ENCODE data around the gene SH3BP4.

The SH3BP4 gene

DNA sequence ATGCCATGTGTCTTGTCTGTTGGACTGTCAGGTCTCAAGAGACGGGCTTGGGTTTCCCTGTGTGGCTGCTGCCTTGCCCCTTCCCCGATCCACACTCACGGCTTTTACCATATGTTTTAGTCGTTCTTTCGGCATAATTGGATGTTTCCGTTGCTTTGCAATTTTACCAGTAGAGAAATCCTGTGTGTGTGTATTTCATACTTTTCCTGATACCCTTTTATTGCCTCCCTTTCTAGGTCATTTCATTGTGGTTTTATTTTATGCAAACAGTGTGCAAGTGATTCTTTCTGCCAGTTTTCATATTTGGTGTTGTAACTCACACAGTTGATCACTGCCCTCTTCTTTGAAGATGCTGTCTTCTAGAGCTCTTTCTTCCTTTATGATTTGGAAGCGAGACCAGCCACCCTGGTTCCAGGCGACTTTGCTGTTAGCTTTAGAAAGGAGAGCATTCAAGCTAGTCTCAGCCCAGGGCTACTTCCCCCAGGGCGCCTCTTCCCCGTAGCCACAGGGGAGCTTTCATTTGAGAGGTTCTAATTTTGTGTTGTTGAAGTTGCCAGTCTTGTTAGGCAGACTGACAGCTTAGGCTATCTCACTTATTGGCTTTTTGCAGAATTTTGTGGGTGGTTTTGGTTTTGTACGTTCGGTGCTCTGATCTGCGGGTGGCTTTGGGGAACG lies 17.0 kb downstream of the SH3BP4 start:
- no peak for DNase-seq

DNA sequence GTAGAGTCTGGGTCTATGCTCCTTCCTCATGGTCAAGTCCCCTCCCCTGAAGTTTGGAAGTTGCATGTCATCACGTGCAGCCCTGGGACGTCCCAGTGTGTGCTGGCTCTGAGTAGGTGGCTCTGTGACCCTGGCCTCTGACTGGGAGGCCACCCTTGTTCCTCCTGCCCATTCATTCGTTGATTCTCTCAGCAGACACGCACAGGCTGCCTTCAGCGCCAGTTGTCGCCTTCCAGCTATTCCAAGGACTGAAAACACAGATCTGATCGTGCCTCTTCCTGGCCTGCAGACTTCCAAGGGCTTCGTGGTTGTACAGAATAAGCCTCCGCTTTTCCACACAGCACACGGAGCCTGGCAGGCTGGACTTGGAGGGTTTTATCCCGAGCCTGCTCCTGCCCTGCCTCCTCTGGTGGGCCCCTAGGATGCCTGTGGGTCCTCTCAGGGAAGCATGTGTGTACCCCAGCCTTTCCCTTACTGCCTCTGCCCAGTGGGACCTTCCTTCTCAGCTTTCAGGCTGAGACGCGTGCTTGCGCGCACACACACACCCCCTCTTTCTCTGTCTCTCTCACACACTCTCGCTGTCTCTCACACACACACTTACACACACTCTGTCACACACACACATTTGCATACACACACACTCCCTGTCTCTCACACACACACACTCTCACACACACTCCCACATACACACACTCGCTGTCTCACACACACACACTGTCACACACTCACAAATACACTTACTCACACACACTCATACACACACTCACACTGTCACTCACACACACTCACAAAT lies 17.7 kb downstream of the SH3BP4 start:
- no peak for DNase-seq

- no peak for DNase-seq
These were observed 18.3 kb downstream of the SH3BP4 start for GRCh38 chr2:234970099-234970440.

- no peak for DNase-seq
These were observed 18.7 kb downstream of the SH3BP4 start for GRCh38 chr2:234970477-234970882.

DNA sequence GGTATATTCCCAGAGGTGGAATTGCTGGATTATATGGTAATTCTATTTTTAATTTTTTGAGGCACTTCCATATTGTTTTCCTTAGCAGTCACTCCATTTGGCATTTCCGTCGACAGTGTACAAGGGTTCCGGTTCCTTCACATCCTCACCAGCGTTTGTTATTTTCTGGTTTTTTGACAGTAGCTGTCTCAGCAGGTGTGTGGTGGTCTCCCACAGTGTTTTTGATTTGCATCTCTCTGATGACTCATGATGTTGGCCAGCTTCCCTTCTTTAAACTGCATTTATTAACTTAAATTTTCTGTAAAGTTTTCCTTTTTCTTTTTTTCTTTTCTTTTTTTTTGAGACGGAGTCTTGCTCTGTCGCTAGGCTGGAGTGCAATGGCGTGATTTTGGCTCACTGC lies 19.7 kb downstream of the SH3BP4 start:
- DNase-seq, result no peak

- DNase-seq, result no peak
These were observed 21.2 kb downstream of the SH3BP4 start for GRCh38 chr2:234973008-234973407.

GRCh38 chr2:234974501-234975385 lies 22.9 kb downstream of the SH3BP4 start:
- DNase-seq, result no peak

DNA sequence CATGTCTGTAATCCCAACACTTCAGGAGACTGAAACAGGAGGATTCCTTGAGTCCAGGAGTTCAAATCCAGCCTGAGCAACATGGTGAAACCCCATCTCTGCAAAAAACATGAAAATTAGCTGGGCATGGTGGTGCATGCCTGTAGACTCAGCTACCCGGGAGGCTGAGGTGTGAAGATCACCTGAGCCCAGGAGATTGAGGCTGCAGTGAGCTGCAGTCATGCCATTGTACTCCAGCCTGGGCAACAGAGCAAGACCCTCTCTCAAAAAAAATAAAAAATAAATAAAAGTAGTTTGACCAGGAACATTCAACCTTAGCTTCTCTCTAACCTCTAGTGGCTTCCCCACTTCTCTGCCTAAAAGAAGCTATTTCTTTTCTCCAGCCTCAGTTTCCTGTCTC lies 23.8 kb downstream of the SH3BP4 start:
- DNase-seq, result no peak

GRCh38 chr2:234976479-234977227 lies 24.8 kb downstream of the SH3BP4 start:
- no peak for DNase-seq

DNA sequence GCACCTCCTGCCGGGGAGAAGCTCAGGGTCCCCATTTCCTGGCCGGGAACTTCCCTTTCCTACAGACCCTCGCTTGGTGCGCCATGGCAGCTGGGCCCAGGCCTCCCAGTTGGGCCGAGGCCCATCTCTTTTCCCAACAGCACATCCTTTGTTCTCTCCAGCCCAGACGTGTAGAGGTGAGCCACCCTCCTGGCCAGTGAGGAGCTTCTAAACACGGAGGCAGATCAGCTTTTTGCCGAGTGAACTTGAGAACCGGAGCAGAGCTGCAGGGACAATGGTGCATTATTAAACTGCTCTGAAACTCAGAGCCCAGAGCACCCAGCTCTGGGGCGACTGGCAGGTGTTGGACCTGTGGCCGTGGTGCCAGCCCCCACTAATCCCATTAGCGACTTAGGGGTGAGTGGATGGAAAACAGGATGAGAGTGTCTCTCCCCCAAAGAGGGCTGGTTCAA lies 25.4 kb downstream of the SH3BP4 start:
- DNase-seq, result peak; percentile 72

DNA sequence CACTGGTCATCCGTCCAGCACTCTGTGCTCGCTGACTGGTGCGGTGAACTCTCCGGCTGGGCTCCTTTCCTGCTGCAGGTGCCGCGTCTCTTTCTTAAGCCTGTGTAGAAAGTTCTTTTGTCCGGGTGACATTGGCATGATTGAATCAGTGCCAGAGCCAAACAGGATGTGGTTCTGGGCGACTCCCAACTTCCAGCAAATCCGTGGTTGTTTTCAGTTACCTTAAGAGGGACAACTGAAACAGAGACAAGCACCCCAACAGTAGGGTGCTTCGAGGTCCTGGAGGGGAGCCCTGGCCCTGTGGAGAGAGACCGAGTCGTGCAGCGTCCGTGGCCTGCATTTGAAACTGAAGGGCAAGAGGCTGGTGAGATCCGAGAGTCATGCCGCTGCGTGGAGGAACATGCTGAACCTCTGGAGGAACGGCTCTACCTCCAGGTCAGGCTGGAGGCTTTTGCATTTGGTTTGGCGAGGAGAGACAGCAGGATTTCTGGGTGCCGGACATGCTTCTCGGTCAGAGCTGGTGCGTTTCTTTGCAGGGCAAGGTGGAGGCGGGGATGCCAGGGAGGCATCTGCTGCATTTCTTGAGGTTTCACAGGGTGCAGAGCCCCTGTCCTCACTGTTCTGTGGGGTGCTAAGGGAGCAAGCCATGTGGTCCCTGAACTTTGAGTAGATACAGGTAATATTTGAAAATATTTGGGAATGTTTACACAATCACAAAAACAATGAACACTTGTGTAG lies 26.8 kb downstream of the SH3BP4 start:
- no peak for DNase-seq

DNA sequence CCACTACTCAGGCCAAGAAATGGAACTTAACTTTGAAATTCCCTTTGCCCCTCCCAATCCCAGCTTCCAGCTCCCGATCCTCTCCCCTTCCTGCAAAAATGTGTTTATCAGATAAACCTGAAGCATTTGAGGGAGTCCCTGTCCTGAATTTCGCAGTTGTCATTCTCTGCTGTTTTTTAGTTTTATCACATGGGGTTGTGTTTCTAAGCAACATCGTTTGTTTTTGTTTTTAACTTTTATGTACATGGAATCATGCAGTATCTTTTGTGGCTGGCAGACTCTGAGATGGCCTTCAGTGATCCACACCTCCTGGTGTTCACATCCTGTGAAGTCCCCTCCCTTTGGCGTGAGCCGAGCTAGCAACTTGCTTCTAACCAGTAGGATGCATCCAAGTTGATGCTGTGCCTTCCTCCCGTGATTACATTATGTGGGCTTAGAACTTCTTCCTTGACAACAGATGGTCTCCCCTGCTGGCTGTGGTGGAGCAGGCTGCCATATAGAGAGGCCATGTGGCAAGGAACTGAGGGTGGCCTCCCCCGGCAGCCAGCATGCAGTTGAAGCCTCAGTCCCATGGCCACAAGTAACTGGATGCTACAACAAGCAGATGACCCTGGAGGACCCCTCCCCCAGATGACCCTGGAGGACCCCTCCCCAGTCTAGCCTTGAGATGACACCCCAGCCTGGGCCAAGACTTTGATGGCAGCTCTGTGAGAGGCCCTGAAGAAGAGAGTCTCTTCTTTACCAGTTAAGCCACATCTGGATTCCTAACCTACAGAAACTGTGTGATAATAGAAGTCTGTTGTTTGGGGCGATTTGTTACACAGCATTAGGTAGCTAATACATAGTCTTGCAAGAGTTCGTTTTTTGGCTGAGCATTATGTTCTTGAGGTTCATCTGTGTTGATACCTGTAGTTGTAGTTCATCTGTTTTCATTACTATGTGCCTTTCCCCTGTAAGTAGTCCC lies 27.7 kb downstream of the SH3BP4 start:
- DNase-seq, result no peak

GRCh38 chr2:234980451-234981187 lies 28.8 kb downstream of the SH3BP4 start:
- DNase-seq, result no peak

GRCh38 chr2:234981197-234982095 lies 29.6 kb downstream of the SH3BP4 start:
- DNase-seq, result no peak

GRCh38 chr2:234982096-234982834 lies 30.4 kb downstream of the SH3BP4 start:
- DNase-seq, result no peak

GRCh38 chr2:234983011-234983726 lies 31.4 kb downstream of the SH3BP4 start:
- DNase-seq, result peak; percentile 46

- no peak for DNase-seq
These were observed 33.9 kb downstream of the SH3BP4 start for GRCh38 chr2:234985608-234986245.
